Trophoblast cell (in vitro differentiated cells and primary cell): ENCODE results near the gene TIMP4.

ENCODE experiments used
- DNase-seq, 2 donors: peaks; one replicate each; pipeline ENCODE4 v3.0.0-alpha.2; 2016
- H2AFZ ChIP-seq: 2 replicates; pipeline ENCODE4 v1.6.1; 2013; ENCODE audit warnings: low read length, moderate library complexity, mild to moderate bottlenecking; ENCODE audit not compliant: insufficient read depth, poor library complexity
- H2AK5ac ChIP-seq: 2 replicates; pipeline ENCODE4 v1.6.1; 2013; ENCODE audit warnings: mild to moderate bottlenecking, low read length
- H2BK120ac ChIP-seq: 2 replicates; pipeline ENCODE4 v1.6.1; 2013; ENCODE audit warnings: low read length, mild to moderate bottlenecking, moderate library complexity; ENCODE audit not compliant: insufficient read depth, poor library complexity
- H2BK12ac ChIP-seq: 2 replicates; pipeline ENCODE4 v1.6.1; 2013; ENCODE audit warnings: mild to moderate bottlenecking, low read length, moderate library complexity
- H2BK5ac ChIP-seq: 2 replicates; pipeline ENCODE4 v1.6.1; 2013; ENCODE audit warnings: low read length, low read depth, moderate library complexity, mild to moderate bottlenecking; ENCODE audit not compliant: poor library complexity
- H3K14ac ChIP-seq: 2 replicates; pipeline ENCODE4 v1.6.1; 2013; ENCODE audit warnings: mild to moderate bottlenecking, low read length
- H3K18ac ChIP-seq: 2 replicates; pipeline ENCODE4 v1.6.1; 2013; ENCODE audit warnings: mild to moderate bottlenecking, low read length
- H3K23ac ChIP-seq: 2 replicates; pipeline ENCODE4 v1.6.1; 2013; ENCODE audit warnings: low read length
- H3K27ac ChIP-seq: 2 replicates; pipeline ENCODE4 v1.5.1; 2013; ENCODE audit warnings: low read depth, mild to moderate bottlenecking, inconsistent platforms, low read length, moderate library complexity
- H3K27me3 ChIP-seq: 2 replicates; pipeline ENCODE4 v1.6.1; 2013; ENCODE audit warnings: inconsistent platforms, mild to moderate bottlenecking, low read length, moderate library complexity; ENCODE audit not compliant: insufficient read depth
- H3K36me3 ChIP-seq, 2 experiments: 1 replicate in 1 of 2; 2 replicates in 1 of 2; pipeline ENCODE4 v1.6.1; 2013; ENCODE audit warnings: low read length in 2 of 2, mild to moderate bottlenecking in 2 of 2, moderate library complexity in 1 of 2; ENCODE audit not compliant: insufficient read depth in 2 of 2, control insufficient read depth in 1 of 2
- H3K4ac ChIP-seq: 2 replicates; pipeline ENCODE4 v1.6.1; 2013; ENCODE audit warnings: low read depth, mild to moderate bottlenecking, low read length, moderate library complexity
- H3K4me1 ChIP-seq, 2 experiments: 1 replicate in 1 of 2; 2 replicates in 1 of 2; pipeline ENCODE4 v1.6.1; 2013; ENCODE audit warnings: low read length in 2 of 2, mild to moderate bottlenecking in 2 of 2, moderate library complexity in 1 of 2; ENCODE audit not compliant: insufficient read depth in 2 of 2, control insufficient read depth in 1 of 2
- H3K4me2 ChIP-seq: 2 replicates; pipeline ENCODE4 v1.6.1; 2013; ENCODE audit warnings: inconsistent platforms, mild to moderate bottlenecking, low read length, moderate library complexity
- H3K4me3 ChIP-seq: 2 replicates; pipeline ENCODE4 v1.5.1; 2013; ENCODE audit warnings: mild to moderate bottlenecking, low read depth, low read length, inconsistent platforms
- H3K79me1 ChIP-seq: one replicate; pipeline ENCODE4 v1.6.1; 2013; ENCODE audit warnings: low read length
- H3K79me2 ChIP-seq: 2 replicates; pipeline ENCODE4 v1.6.1; 2013; ENCODE audit warnings: low read length, mild to moderate bottlenecking; ENCODE audit not compliant: control insufficient read depth, insufficient read depth, poor library complexity
- H3K9ac ChIP-seq: 2 replicates; pipeline ENCODE4 v1.6.1; 2013; ENCODE audit warnings: mild to moderate bottlenecking, low read length
- H3K9me3 ChIP-seq: 2 replicates; pipeline ENCODE4 v1.6.1; 2013; ENCODE audit warnings: low read depth, mild to moderate bottlenecking, control low read depth, inconsistent platforms, low read length; ENCODE audit not compliant: insufficient read depth
- H4K12ac ChIP-seq: 2 replicates; pipeline ENCODE4 v1.6.1; 2013; ENCODE audit warnings: low read depth, mild to moderate bottlenecking, low read length, moderate library complexity
- H4K8ac ChIP-seq: 2 replicates; pipeline ENCODE4 v1.6.1; 2013; ENCODE audit warnings: low read depth, mild to moderate bottlenecking, low read length, moderate library complexity
- H4K91ac ChIP-seq: one replicate; pipeline ENCODE4 v1.6.1; 2013; ENCODE audit warnings: low read depth, mild to moderate bottlenecking, low read length, moderate library complexity
- WGBS: extraction: QIAGEN DNeasy Blood & Tissue Kit; methylation state at CpG from one replicate; pipeline ENCODE4 v1.1.7; 2013; ENCODE audit warnings: missing lambda C conversion rate; ENCODE audit not compliant: insufficient read length, insufficient coverage; ENCODE audit errors: extremely low coverage; 5-methylcytosine and 5-hydroxymethylcytosine counted together

Gene TIMP4

GRCh38 chr3:12178091-12178820, 19.5 kb upstream of the TIMP4 start:
- Histone ChIP-seq H2BK120ac (peak overlapping the region; percentile 91), H2BK5ac (peak overlapping the region; percentile 77), H3K4me1 (peaks cover 21 to 34% of the 10 kb centered on the region in 2 experiments), H3K23ac (no peak overlapping the region), H3K18ac (no peak overlapping the region), H4K91ac (peak overlapping the region; percentile 80), H3K4me3 (no peak overlapping the region), H2AFZ (peak overlapping the region; percentile 28), H3K9me3 (no peaks in the 10 kb centered on the region), H3K14ac (peak overlapping the region; percentile 67), H3K79me1 (peaks cover 24% of the 10 kb centered on the region), H3K4me2 (no peak overlapping the region), H3K27ac (peak overlapping the region; percentile 91), H3K36me3 (no peaks in the 10 kb centered on the region), H4K12ac (peak overlapping the region; percentile 58), H3K79me2 (no peaks in the 10 kb centered on the region), H4K8ac (peak overlapping the region; percentile 41), H2AK5ac (peak overlapping the region; percentile 67), H3K4ac (peak overlapping the region; percentile 8), H3K9ac (no peak overlapping the region), H2BK12ac (peak overlapping the region; percentile 61), H3K27me3 (no peaks in the 10 kb centered on the region)
- DNase-seq = peak in 1 of 2 donors; percentile 26
- WGBS = no CpG with 5 or more reads among the region's 6 CpGs

- Histone ChIP-seq H3K36me3 (no peaks in the 10 kb centered on the region), H3K4me1 (peaks cover 16 to 29% of the 10 kb centered on the region in 2 experiments), H3K79me1 (peaks cover 19% of the 10 kb centered on the region), H2BK12ac (peak overlapping the region; percentile 59), H2BK5ac (peak overlapping the region; percentile 77), H3K18ac (peak overlapping the region; percentile 41), H3K4me2 (no peak overlapping the region), H3K23ac (no peak overlapping the region), H3K4ac (no peak overlapping the region), H3K9me3 (peaks cover 1% of the 10 kb centered on the region), H3K4me3 (no peak overlapping the region), H2BK120ac (peak overlapping the region; percentile 91), H4K12ac (no peak overlapping the region), H4K8ac (peak overlapping the region; percentile 39), H2AFZ (no peak overlapping the region), H2AK5ac (peak overlapping the region; percentile 37), H3K79me2 (no peaks in the 10 kb centered on the region), H3K9ac (no peak overlapping the region), H3K14ac (peak overlapping the region; percentile 80), H3K27ac (peak overlapping the region; percentile 91), H4K91ac (peak overlapping the region; percentile 82), H3K27me3 (no peaks in the 10 kb centered on the region)
- DNase-seq = peak in 1 of 2 donors; percentile 33
- WGBS = no CpG with 5 or more reads among the region's 2 CpGs
Measured at GRCh38 chr3:12177126-12177525, 18.4 kb upstream of the TIMP4 start.

DNA sequence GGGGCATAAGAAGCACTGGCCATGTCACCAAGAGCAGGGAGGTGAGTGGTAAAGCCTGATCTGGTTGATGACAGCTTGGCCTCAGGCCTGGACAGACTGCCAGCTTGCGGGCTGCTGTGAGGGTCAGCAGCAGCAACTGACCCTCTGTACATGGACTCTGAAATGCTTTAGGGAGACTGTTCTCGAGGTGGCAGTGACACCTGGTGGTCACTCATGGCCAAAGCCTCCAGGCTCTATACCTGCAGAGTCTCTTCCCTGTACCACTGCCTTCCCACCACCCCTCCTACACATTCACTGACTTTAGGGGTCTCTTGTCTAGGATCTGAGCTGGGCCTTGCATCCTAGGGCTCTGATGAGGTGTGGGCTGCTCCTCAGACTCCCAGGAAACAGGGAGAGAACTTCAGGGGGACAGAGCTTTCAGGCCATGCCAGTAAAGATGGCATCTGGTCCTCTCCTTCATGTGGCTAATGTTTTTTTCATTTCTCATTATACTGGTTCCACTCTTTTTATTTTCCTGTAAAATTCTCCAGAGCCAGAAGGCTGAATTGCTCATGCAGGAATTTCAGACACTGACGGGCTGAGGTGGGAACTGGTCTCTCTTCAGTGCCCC, 17.2 kb upstream of the TIMP4 start:
- Histone ChIP-seq H4K8ac (peak overlapping the region; percentile 12), H3K79me2 (no peaks in the 10 kb centered on the region), H3K27me3 (no peaks in the 10 kb centered on the region), H3K23ac (no peak overlapping the region), H3K79me1 (peaks cover 15% of the 10 kb centered on the region), H4K91ac (peak overlapping the region; percentile 38), H3K27ac (peak overlapping the region; percentile 91), H2BK5ac (no peak overlapping the region), H3K18ac (no peak overlapping the region), H3K9me3 (peaks cover 1% of the 10 kb centered on the region), H2BK12ac (peak overlapping the region; percentile 22), H2AFZ (no peak overlapping the region), H3K4me3 (no peak overlapping the region), H2AK5ac (no peak overlapping the region), H2BK120ac (no peak overlapping the region), H4K12ac (no peak overlapping the region), H3K4me2 (no peak overlapping the region), H3K4ac (no peak overlapping the region), H3K9ac (no peak overlapping the region), H3K4me1 (peaks cover 16 to 29% of the 10 kb centered on the region in 2 experiments), H3K14ac (no peak overlapping the region), H3K36me3 (no peaks in the 10 kb centered on the region)
- WGBS = no CpG with 5 or more reads among the region's 3 CpGs
- peak; percentile 62 to 77 for DNase-seq

GRCh38 chr3:12175137-12175593, 16.5 kb upstream of the TIMP4 start:
- Histone ChIP-seq H3K36me3 (no peaks in the 10 kb centered on the region), H4K91ac (no peak overlapping the region), H3K9me3 (peaks cover 1% of the 10 kb centered on the region), H4K8ac (no peak overlapping the region), H3K9ac (no peak overlapping the region), H3K4me3 (no peak overlapping the region), H3K23ac (no peak overlapping the region), H3K27ac (no peak overlapping the region), H3K27me3 (no peaks in the 10 kb centered on the region), H2BK12ac (no peak overlapping the region), H3K4ac (no peak overlapping the region), H3K18ac (no peak overlapping the region), H2AFZ (no peak overlapping the region), H2BK120ac (no peak overlapping the region), H4K12ac (no peak overlapping the region), H3K79me2 (no peaks in the 10 kb centered on the region), H3K79me1 (peaks cover 15% of the 10 kb centered on the region), H3K14ac (no peak overlapping the region), H3K4me2 (no peak overlapping the region), H3K4me1 (peaks cover 11 to 26% of the 10 kb centered on the region in 2 experiments), H2AK5ac (no peak overlapping the region), H2BK5ac (no peak overlapping the region)
- WGBS = no CpG with 5 or more reads among the region's 1 CpG
- peak; percentile 63 to 83 for DNase-seq
